Trophoblast cell (in vitro differentiated cells and primary cell): ENCODE results near the gene MED13L.

Source experiments
- DNase-seq, 2 donors: peaks; one replicate each; pipeline ENCODE4 v3.0.0-alpha.2; 2016
- H2AFZ ChIP-seq: 2 replicates; pipeline ENCODE4 v1.6.1; 2013; ENCODE audit warnings: low read length, moderate library complexity, mild to moderate bottlenecking; ENCODE audit not compliant: insufficient read depth, poor library complexity
- H2AK5ac ChIP-seq: 2 replicates; pipeline ENCODE4 v1.6.1; 2013; ENCODE audit warnings: mild to moderate bottlenecking, low read length
- H2BK120ac ChIP-seq: 2 replicates; pipeline ENCODE4 v1.6.1; 2013; ENCODE audit warnings: low read length, mild to moderate bottlenecking, moderate library complexity; ENCODE audit not compliant: insufficient read depth, poor library complexity
- H2BK12ac ChIP-seq: 2 replicates; pipeline ENCODE4 v1.6.1; 2013; ENCODE audit warnings: mild to moderate bottlenecking, low read length, moderate library complexity
- H2BK5ac ChIP-seq: 2 replicates; pipeline ENCODE4 v1.6.1; 2013; ENCODE audit warnings: low read length, low read depth, moderate library complexity, mild to moderate bottlenecking; ENCODE audit not compliant: poor library complexity
- H3K14ac ChIP-seq: 2 replicates; pipeline ENCODE4 v1.6.1; 2013; ENCODE audit warnings: mild to moderate bottlenecking, low read length
- H3K18ac ChIP-seq: 2 replicates; pipeline ENCODE4 v1.6.1; 2013; ENCODE audit warnings: mild to moderate bottlenecking, low read length
- H3K23ac ChIP-seq: 2 replicates; pipeline ENCODE4 v1.6.1; 2013; ENCODE audit warnings: low read length
- H3K27ac ChIP-seq: 2 replicates; pipeline ENCODE4 v1.5.1; 2013; ENCODE audit warnings: low read depth, mild to moderate bottlenecking, inconsistent platforms, low read length, moderate library complexity
- H3K27me3 ChIP-seq: 2 replicates; pipeline ENCODE4 v1.6.1; 2013; ENCODE audit warnings: inconsistent platforms, mild to moderate bottlenecking, low read length, moderate library complexity; ENCODE audit not compliant: insufficient read depth
- H3K36me3 ChIP-seq, 2 experiments: 1 replicate in 1 of 2; 2 replicates in 1 of 2; pipeline ENCODE4 v1.6.1; 2013; ENCODE audit warnings: low read length in 2 of 2, mild to moderate bottlenecking in 2 of 2, moderate library complexity in 1 of 2; ENCODE audit not compliant: insufficient read depth in 2 of 2, control insufficient read depth in 1 of 2
- H3K4ac ChIP-seq: 2 replicates; pipeline ENCODE4 v1.6.1; 2013; ENCODE audit warnings: low read depth, mild to moderate bottlenecking, low read length, moderate library complexity
- H3K4me1 ChIP-seq, 2 experiments: 1 replicate in 1 of 2; 2 replicates in 1 of 2; pipeline ENCODE4 v1.6.1; 2013; ENCODE audit warnings: low read length in 2 of 2, mild to moderate bottlenecking in 2 of 2, moderate library complexity in 1 of 2; ENCODE audit not compliant: insufficient read depth in 2 of 2, control insufficient read depth in 1 of 2
- H3K4me2 ChIP-seq: 2 replicates; pipeline ENCODE4 v1.6.1; 2013; ENCODE audit warnings: inconsistent platforms, mild to moderate bottlenecking, low read length, moderate library complexity
- H3K4me3 ChIP-seq: 2 replicates; pipeline ENCODE4 v1.5.1; 2013; ENCODE audit warnings: mild to moderate bottlenecking, low read depth, low read length, inconsistent platforms
- H3K79me1 ChIP-seq: one replicate; pipeline ENCODE4 v1.6.1; 2013; ENCODE audit warnings: low read length
- H3K79me2 ChIP-seq: 2 replicates; pipeline ENCODE4 v1.6.1; 2013; ENCODE audit warnings: low read length, mild to moderate bottlenecking; ENCODE audit not compliant: control insufficient read depth, insufficient read depth, poor library complexity
- H3K9ac ChIP-seq: 2 replicates; pipeline ENCODE4 v1.6.1; 2013; ENCODE audit warnings: mild to moderate bottlenecking, low read length
- H3K9me3 ChIP-seq: 2 replicates; pipeline ENCODE4 v1.6.1; 2013; ENCODE audit warnings: low read depth, mild to moderate bottlenecking, control low read depth, inconsistent platforms, low read length; ENCODE audit not compliant: insufficient read depth
- H4K12ac ChIP-seq: 2 replicates; pipeline ENCODE4 v1.6.1; 2013; ENCODE audit warnings: low read depth, mild to moderate bottlenecking, low read length, moderate library complexity
- H4K8ac ChIP-seq: 2 replicates; pipeline ENCODE4 v1.6.1; 2013; ENCODE audit warnings: low read depth, mild to moderate bottlenecking, low read length, moderate library complexity
- H4K91ac ChIP-seq: one replicate; pipeline ENCODE4 v1.6.1; 2013; ENCODE audit warnings: low read depth, mild to moderate bottlenecking, low read length, moderate library complexity
- WGBS: extraction: QIAGEN DNeasy Blood & Tissue Kit; methylation state at CpG from one replicate; pipeline ENCODE4 v1.1.7; 2013; ENCODE audit warnings: missing lambda C conversion rate; ENCODE audit not compliant: insufficient read length, insufficient coverage; ENCODE audit errors: extremely low coverage; 5-methylcytosine and 5-hydroxymethylcytosine counted together

The MED13L gene

GRCh38 chr12:116164250-116165035 is 113.0 kb downstream of the MED13L start:
- Histone ChIP-seq H4K8ac (no peak overlapping the region), H3K4me3 (no peak overlapping the region), H3K23ac (no peak overlapping the region), H4K12ac (no peak overlapping the region), H3K36me3 (no peaks in the 10 kb centered on the region), H3K4me2 (no peak overlapping the region), H3K9ac (no peak overlapping the region), H3K27ac (no peak overlapping the region), H4K91ac (no peak overlapping the region), H3K79me2 (peaks cover 2% of the 10 kb centered on the region), H2BK5ac (no peak overlapping the region), H3K27me3 (no peaks in the 10 kb centered on the region), H3K4ac (no peak overlapping the region), H2BK12ac (no peak overlapping the region), H3K4me1 (peaks cover 4 to 11% of the 10 kb centered on the region in 2 experiments), H3K9me3 (no peaks in the 10 kb centered on the region), H2AK5ac (no peak overlapping the region), H2BK120ac (no peak overlapping the region), H3K79me1 (peaks cover 2% of the 10 kb centered on the region), H3K14ac (no peak overlapping the region), H2AFZ (no peak overlapping the region), H3K18ac (no peak overlapping the region)
- no peak for DNase-seq
- no CpG with 5 or more reads among the region's 3 CpGs for WGBS

GRCh38 chr12:116162071-116162470 is 115.4 kb downstream of the MED13L start:
- WGBS, result no CpG with 5 or more reads among the region's 3 CpGs

GRCh38 chr12:116161588-116161987 is 115.9 kb downstream of the MED13L start:
- Histone ChIP-seq H2BK120ac (no peak overlapping the region), H4K12ac (no peak overlapping the region), H3K23ac (no peak overlapping the region)

More at GRCh38 chr12:116162071-116162470, 115.4 kb downstream of the MED13L start:
- Histone ChIP-seq H3K4me2 (no peak overlapping the region), H4K12ac (no peak overlapping the region), H2AK5ac (no peak overlapping the region), H3K4ac (peak overlapping the region; percentile 83), H3K4me1 (peaks cover 4 to 9% of the 10 kb centered on the region in 2 experiments), H3K36me3 (no peaks in the 10 kb centered on the region), H4K91ac (no peak overlapping the region), H3K79me1 (peaks cover 2% of the 10 kb centered on the region), H3K9me3 (no peaks in the 10 kb centered on the region), H2BK120ac (no peak overlapping the region), H3K9ac (no peak overlapping the region), H2AFZ (no peak overlapping the region), H3K23ac (no peak overlapping the region), H3K18ac (no peak overlapping the region), H3K14ac (no peak overlapping the region), H4K8ac (no peak overlapping the region), H3K79me2 (peaks cover 2% of the 10 kb centered on the region), H2BK5ac (no peak overlapping the region), H3K27ac (no peak overlapping the region), H2BK12ac (no peak overlapping the region), H3K27me3 (no peaks in the 10 kb centered on the region), H3K4me3 (no peak overlapping the region)
- no peak for DNase-seq

GRCh38 chr12:116160883-116161458 is 116.5 kb downstream of the MED13L start:
- Histone ChIP-seq H4K91ac (peak overlapping the region; percentile 33), H3K14ac (no peak overlapping the region), H2AK5ac (no peak overlapping the region), H2AFZ (no peak overlapping the region), H3K23ac (no peak overlapping the region), H3K79me2 (peaks cover 2% of the 10 kb centered on the region), H2BK12ac (peak overlapping the region; percentile 52), H4K8ac (no peak overlapping the region), H4K12ac (no peak overlapping the region), H3K4me1 (peaks cover 4 to 8% of the 10 kb centered on the region in 2 experiments), H3K18ac (peak overlapping the region; percentile 71), H3K9ac (no peak overlapping the region), H3K9me3 (no peaks in the 10 kb centered on the region), H3K4me3 (no peak overlapping the region), H3K4ac (peak overlapping the region; percentile 94), H3K79me1 (peaks cover 2% of the 10 kb centered on the region), H2BK5ac (peak overlapping the region; percentile 34), H3K27ac (no peak overlapping the region), H3K27me3 (no peaks in the 10 kb centered on the region), H3K36me3 (no peaks in the 10 kb centered on the region), H2BK120ac (no peak overlapping the region), H3K4me2 (no peak overlapping the region)
- no CpG with 5 or more reads among the region's 7 CpGs for WGBS
- no peak for DNase-seq

More at GRCh38 chr12:116161588-116161987, 115.9 kb downstream of the MED13L start:
- no peak overlapping the region for H4K91ac ChIP-seq
- H3K4me2 ChIP-seq, result no peak overlapping the region
- peaks cover 4 to 9% of the 10 kb centered on the region in 2 experiments for H3K4me1 ChIP-seq
- peaks cover 2% of the 10 kb centered on the region for H3K79me2 ChIP-seq
- H3K14ac ChIP-seq, result no peak overlapping the region
- H3K9me3 ChIP-seq, result no peaks in the 10 kb centered on the region
- no peak overlapping the region for H3K4ac ChIP-seq
- H3K27ac ChIP-seq, result no peak overlapping the region
- peaks cover 2% of the 10 kb centered on the region for H3K79me1 ChIP-seq
- H4K8ac ChIP-seq, result no peak overlapping the region
- no peak overlapping the region for H2BK5ac ChIP-seq
- no peak overlapping the region for H2AFZ ChIP-seq
- WGBS, result no CpG with 5 or more reads among the region's 4 CpGs
- no peaks in the 10 kb centered on the region for H3K36me3 ChIP-seq
- no peak overlapping the region for H2BK12ac ChIP-seq
- no peak overlapping the region for H2AK5ac ChIP-seq
- no peak overlapping the region for H3K18ac ChIP-seq
- no peak overlapping the region for H3K9ac ChIP-seq
- H3K27me3 ChIP-seq, result no peaks in the 10 kb centered on the region
- H3K4me3 ChIP-seq, result no peak overlapping the region
- DNase-seq, result no peak
